ENCODE results near the gene GNG5.
"Not testable (repeated sequence)": the region's sequence is repeated elsewhere in the genome, so short reads cannot be mapped to it uniquely, and the experiment has no call there.

GNG5 gene

DNA sequence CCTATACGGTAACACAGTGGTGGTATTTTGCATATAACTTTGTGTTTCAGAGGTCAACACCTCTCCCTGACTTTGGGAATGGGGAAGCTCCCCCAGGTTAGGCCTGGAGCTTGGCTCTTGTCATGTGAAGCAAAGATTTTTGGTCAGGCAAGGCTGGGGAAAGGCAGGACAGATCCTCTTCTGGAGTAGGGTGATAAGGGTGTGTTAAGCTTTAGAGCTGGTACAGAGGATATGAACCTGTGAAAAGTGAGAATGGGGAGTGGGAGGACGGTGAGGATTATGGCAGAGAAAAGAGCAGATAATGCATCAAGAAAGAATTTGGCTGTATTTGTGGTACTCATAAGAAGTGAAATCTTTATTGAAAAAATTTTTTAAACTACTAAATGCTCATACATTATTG is 25.1 kb downstream of the GNG5 start:
- DNase-seq, result no peak

DNA sequence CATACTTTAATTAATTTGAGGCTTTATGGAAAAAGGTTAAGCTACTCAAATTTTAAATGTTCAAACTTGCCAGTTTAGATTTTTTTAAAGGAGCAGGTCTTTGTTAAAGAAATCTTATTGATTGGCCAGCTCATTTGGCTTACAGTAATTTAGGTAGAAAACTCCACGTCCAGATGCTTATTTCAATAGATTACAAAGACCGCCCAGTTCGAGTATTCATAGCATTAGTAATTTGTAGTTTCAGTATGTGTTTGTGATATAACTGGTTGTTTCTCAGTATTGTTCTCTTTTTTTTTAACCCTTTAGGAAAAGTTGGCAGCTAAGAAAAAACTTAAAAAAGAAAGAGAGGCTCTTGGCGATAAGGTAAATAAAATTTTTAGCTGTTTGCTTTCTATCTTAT is 25.7 kb downstream of the GNG5 start:
- DNase-seq, result no peak

DNA sequence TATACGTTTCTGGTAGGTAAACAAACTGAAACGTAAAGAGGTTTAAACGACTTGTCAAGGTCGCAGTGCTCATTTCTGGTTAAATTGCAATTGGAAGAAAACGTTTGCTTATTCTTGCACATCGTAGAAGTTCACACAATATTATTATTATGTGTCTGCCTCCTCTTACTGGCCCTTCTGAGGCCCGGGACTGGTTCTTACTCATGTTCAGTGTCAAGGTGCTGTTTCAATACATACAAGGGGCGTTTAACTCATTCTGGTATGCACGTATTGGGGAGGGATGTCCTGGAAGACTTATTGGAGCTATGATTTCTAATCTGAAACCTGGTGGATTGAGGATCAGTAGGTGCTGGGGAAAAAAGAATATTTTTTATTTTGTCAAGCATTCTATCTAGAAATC is 26.4 kb downstream of the GNG5 start:
- DNase-seq, result no peak

DNA sequence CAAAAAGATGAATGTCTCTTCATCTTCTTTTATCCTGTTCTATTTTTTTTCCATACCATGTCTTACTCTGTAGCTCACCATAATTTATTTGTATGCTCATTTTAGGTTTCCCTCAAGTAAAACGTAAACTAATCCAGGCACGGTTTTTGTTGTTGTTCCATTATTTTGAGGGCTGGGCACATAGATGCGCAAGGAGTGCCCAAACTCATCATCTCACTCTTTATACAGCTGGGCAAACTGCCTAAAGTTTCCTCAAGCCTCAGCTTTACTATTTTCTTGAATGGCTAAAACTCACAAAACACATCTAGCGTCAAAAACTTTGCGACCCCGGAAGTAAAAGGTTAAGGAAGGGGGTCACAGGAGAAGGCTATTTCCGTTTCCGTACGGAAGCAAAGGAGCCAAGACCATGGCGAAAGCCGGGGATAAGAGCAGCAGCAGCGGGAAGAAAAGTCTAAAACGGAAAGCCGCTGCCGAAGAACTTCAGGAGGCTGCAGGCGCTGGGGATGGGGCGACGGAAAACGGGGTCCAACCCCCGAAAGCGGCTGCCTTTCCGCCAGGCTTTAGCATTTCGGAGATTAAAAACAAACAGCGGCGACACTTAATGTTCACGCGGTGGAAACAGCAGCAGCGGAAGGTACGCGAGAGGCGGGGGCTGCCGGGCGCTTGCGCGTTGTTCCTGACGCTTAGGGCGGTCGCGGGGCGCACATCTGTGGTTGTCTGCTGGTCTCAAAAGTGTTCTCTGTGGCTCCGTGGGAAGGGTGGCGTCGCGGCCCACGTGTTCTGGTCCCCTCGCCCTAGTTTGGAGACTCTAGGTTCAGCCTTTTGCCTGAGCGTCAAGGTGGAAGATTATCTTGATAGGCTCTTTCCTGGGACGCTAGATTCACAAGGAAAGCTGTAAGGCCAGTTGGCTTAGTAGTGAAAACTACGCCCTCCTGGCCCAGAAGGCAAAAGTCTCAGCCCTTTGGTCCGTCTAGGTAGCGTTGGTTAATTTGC is 27.2 kb downstream of the GNG5 start, which contains the start of gene RPF1:
RPF1 (plus strand) TSS at position 391 of the 993 bp plus-strand sequence; CDS start at position 407, 16 bp downstream.
- peak; percentile 79 for DNase-seq

DNA sequence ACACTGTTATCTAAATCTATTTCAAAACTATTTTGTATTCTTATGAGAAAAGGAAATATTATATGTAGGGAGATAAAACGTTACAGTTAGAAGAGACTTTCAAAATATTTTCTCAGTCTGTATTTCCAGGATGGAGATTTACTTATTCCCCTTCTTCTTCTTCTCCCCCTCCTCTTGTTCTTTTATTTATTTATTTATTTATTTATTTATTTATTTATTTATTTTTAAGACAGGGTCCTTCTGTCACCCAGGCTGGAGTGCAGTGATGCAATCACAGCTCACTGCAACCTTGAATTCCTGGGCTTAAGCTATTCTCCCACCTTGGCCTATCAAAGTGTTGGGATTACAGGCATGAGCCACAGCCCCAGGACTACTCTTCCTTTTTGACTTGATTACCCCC is 30.2 kb downstream of the GNG5 start:
- DNase-seq, result no peak

DNA sequence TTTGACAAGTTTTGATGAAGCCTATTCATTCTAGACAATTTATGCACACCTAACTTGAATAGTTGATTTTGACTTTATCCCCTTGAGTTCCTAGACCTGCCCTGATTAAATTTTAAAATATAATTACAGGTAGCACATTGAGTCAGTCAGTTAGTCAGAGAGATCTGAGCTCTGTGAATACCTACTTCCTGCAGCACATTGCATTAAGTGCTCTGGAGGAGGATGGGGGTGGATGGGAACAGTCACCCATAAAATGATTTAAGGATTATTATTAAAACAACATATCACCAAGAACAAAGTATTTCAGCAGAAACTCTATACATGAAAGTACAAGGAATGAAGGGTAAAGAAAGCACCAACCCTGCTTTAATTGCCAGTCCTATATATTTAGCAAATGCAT is 39.1 kb downstream of the GNG5 start:
- DNase-seq, result no peak

DNA sequence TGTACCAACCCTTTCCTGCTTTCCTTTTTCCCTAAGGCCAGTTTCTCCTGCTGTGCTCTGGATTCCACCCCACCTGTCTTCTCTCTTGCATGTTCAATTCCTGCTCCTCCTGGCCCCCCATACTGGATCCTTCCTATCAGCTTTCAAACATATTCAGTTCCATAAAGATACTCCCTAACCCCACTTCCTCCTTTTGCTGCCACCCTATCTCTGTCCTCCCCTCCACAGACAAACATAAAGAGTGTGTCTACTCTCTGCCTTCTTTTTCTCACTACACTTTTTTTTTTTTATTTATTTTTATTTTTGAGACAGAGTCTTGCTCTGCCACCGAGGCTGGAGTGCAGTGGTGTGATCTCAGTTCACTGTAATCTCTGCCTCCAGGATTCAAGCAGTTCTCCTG is 44.3 kb downstream of the GNG5 start:
- no peak for DNase-seq

DNA sequence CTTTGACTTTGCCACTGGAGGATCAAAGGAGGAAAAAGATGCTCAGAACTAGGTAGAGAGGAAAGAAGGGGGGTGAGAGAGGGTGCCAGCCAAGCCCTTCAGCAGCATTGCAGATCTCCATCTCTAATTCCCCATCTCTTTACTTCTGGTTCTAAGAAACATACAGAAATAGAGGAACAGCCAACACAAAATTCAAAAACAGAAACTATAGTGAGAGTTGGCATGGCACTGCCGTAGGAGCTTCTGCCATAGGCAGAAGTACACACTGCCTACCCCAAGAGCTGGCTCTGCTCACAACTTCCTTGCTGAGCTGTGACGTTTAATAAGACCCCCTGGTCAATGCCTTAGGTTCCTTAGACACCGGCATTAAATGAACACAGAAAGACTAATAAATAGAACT is 53.9 kb downstream of the GNG5 start:
- DNase-seq, result no peak

DNA sequence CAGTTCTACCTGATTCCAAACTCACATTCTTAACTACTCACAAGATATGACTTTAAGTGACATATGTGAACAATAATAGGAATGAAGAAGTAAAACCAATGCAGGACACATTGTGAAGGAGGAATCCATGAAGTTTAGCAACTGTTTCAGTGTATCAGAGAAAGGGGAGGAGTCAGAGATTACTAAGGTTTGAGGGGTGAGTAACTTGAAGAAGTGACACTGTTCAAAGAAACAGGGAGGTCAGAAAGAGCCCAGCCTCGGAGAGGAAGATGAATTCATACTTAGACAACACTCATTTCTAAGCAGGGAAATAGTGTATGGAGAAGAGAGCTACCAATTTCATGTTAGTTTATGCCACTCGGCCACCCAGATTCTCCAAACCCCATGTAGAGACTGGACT is 55.5 kb downstream of the GNG5 start:
- no peak for DNase-seq

DNA sequence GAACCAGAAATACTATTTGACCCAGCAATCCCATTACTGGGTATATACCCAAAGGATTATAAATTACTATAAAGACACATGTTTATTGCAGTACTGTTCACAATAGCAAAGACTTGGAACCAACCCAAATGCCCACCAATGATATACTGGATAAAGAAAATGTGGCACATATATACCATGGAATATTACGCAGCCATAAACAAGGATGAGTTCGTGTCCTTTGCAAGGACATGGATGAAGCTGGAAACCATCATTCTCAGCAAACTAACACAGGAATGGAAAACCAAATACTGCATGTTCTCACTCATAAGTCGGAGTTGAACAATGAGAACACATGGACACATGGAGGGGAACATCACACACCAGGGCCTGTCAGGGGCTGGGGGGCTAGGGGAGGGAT is 57.7 kb downstream of the GNG5 start:
- not testable (repeated sequence) for DNase-seq

Measured in stimulated activated CD4-positive, alpha-beta T cell treated with anti-CD3 and anti-CD28 coated beads, Interleukin-1b, Interleukin-23, amount 100 ng/mL, for 48 hours (primary cell).